ENCODE measurements around the gene SLC40A1. TPM values are rescaled to one million over a fixed set of nuclear protein-coding genes. Genes with fewer than 3 reads are reported as not detected.

The SLC40A1 gene
- total RNA-seq, 1 donor = 19.4 TPM

GRCh38 chr2:189534854-189535832, 45.4 kb downstream of the SLC40A1 start:
- DNase-seq (ENCODE audit: low read depth) = peak; percentile 41
- H3K4me3 ChIP-seq (ENCODE audit: low read depth, low read length) = no peak overlapping the region
- no peak for TF ChIP-seq CTCF (IDR thresholded peaks at IDR 0.05; ENCODE audit: insufficient read depth, low read depth, low read length)

DNA sequence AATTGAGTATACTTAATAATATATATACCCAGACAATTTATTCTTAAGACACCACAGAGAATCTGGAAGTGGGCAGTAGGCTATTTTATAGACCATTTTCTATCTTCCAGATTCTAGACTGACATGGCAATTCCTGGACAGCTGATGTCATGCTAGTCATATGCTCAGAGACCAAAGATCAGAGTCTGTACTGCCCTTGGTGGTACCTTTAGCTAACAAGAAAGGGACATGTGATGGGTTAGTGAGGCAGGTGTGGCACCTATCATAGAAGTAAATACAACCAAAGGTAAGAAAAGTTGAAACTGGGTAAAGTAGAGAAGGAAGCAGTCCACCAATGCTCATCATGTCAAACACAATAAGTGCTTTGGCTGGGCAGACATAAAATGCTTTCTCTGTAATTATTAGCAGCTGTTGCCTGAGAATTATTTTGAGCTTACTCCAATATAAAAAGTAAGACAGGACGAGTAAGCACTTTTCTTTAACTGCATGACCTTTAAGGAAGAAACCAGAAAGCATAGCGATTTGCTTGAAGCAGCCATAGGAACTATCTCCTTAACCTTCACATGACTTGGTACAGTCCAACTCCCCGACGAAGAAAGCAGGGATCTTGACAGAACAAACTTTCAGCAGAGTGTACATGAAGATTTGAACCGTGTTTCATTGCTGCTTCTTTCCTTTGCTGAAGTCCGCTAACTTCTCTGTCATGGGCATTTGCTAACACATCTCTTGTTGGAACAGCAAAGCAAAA, 47.1 kb downstream of the SLC40A1 start:
- H3K4me3 ChIP-seq (ENCODE audit: low read depth, low read length) = no peak overlapping the region
- no peak for DNase-seq (ENCODE audit: low read depth)
- no peak for TF ChIP-seq CTCF (IDR thresholded peaks at IDR 0.05; ENCODE audit: insufficient read depth, low read depth, low read length)

DNA sequence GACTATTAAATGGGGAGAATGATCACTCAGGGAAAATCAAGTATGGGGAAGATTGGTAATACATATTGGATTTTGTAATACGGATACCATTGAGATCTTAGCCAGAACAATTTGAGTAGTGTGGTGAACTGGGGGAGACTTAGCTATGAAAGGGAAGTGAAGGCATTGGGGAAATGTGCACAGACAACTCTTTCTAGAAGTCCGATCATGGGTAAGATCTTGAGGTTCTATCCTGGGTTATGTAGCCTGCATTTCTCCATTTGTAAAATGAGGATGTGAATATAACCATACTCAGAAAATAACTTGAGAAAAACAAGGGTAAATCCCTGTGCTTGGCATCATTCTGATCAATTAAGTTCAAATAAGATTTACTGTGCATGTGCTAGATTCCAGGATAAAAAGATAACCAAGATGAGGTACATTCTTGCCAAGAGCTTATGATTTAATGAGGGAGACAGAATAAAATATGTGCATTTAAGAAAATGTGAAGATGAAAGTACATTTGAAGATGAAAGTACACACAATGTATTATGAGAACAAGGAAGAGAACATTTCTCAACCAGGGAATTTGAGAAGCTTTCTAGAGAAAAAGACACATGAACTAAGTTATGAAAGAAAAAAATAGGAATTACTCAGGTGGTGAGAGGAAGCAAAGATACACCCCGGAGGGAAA, 49.5 kb downstream of the SLC40A1 start:
- no peak overlapping the region for H3K4me3 ChIP-seq (ENCODE audit: low read depth, low read length)
- TF ChIP-seq CTCF (IDR thresholded peaks at IDR 0.05; ENCODE audit: insufficient read depth, low read depth, low read length) = no peak
- DNase-seq (ENCODE audit: low read depth) = no peak

- no peak overlapping the region for H3K4me3 ChIP-seq (ENCODE audit: low read depth, low read length)
- no peak for TF ChIP-seq CTCF (IDR thresholded peaks at IDR 0.05; ENCODE audit: insufficient read depth, low read depth, low read length)
- no peak for DNase-seq (ENCODE audit: low read depth)
Observed at GRCh38 chr2:189528617-189529016, 52.0 kb downstream of the SLC40A1 start.

DNA sequence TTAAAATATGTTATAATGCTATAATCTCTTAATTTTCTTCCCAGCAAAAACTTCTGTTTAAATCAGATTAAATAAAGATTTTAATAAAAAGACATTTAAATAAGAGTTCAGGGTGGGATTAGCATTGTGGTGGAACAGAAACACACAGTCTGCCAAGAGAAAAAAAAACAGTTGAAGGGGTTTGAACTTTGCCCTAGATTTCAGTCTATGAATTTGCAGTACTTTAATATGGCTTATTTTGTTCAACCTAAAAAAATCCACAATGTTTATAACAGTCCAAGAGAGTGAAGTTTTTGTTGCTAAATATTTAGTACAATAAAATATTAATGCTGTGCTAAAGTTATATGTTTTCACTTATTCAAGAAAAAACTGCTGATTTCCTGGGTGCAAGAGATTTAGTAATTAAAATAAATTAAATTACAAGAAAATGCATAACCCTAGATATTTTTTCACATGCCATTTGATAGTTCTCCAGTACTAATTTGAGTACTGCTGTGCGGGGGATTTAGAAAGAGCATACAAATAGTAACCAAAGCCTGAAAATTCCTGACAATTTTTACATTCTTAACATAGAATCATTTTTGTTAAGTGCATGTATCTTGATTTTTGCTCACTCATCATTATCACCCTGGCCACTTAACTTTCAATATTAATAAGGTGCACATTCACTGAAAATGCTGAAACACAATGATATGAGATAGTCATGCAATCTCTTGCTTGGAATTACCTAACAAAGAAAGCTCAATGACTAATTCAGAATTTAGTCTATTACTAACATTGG, 52.6 kb downstream of the SLC40A1 start:
- DNase-seq (ENCODE audit: low read depth) = no peak
- H3K4me3 ChIP-seq (ENCODE audit: low read depth, low read length) = no peak overlapping the region
- no peak for TF ChIP-seq CTCF (IDR thresholded peaks at IDR 0.05; ENCODE audit: insufficient read depth, low read depth, low read length)
